ENCODE data around the gene TSHZ2.

Gene TSHZ2

GRCh38 chr20:53355790-53356189 is 383.6 kb downstream of the TSHZ2 start:
- no peak for TF ChIP-seq CTCF (IDR thresholded peaks at IDR 0.05; ENCODE audit: low read depth, low read length, missing control alignments)
- DNase-seq = no peak
- Histone ChIP-seq H3K27me3 (replicated peaks) (no peaks in the 10 kb centered on the region), H3K4me3 (ENCODE audit: low read depth, low read length) (no peak overlapping the region), H3K27ac (no peak overlapping the region), H3K36me3 (replicated peaks) (no peaks in the 10 kb centered on the region)
- in situ Hi-C loops (cut with HindIII; ENCODE audit: low pct_ligation_motif_present, low sequenced_read_pairs) = no loop called here

- no peaks in the 10 kb centered on the region for H3K27me3 ChIP-seq (replicated peaks)
- TF ChIP-seq CTCF (IDR thresholded peaks at IDR 0.05; ENCODE audit: low read depth, low read length, missing control alignments) = no peak
- no peak overlapping the region for H3K4me3 ChIP-seq (ENCODE audit: low read depth, low read length)
- DNase-seq = no peak
- in situ Hi-C loops (cut with HindIII; ENCODE audit: low pct_ligation_motif_present, low sequenced_read_pairs) = no loop called here
- H3K36me3 ChIP-seq (replicated peaks) = no peaks in the 10 kb centered on the region
- H3K27ac ChIP-seq = no peak overlapping the region
Measured at GRCh38 chr20:53359425-53359824, 387.3 kb downstream of the TSHZ2 start.

- H3K27ac ChIP-seq = no peak overlapping the region
- no peaks in the 10 kb centered on the region for H3K27me3 ChIP-seq (replicated peaks)
- H3K36me3 ChIP-seq (replicated peaks) = no peaks in the 10 kb centered on the region
- TF ChIP-seq CTCF (IDR thresholded peaks at IDR 0.05; ENCODE audit: low read depth, low read length, missing control alignments) = no peak
- no peak for DNase-seq
- in situ Hi-C loops (cut with HindIII; ENCODE audit: low pct_ligation_motif_present, low sequenced_read_pairs) = no loop called here
- H3K4me3 ChIP-seq (ENCODE audit: low read depth, low read length) = no peak overlapping the region
Measured at GRCh38 chr20:53360852-53361251, 388.7 kb downstream of the TSHZ2 start.

GRCh38 chr20:53362736-53363135 is 390.6 kb downstream of the TSHZ2 start:
- TF ChIP-seq CTCF (IDR thresholded peaks at IDR 0.05; ENCODE audit: low read depth, low read length, missing control alignments) = no peak
- in situ Hi-C loops (cut with HindIII; ENCODE audit: low pct_ligation_motif_present, low sequenced_read_pairs) = no loop called here
- H3K27me3 ChIP-seq (replicated peaks) = no peaks in the 10 kb centered on the region
- no peak overlapping the region for H3K27ac ChIP-seq
- H3K36me3 ChIP-seq (replicated peaks) = no peaks in the 10 kb centered on the region
- no peak for DNase-seq
- no peak overlapping the region for H3K4me3 ChIP-seq (ENCODE audit: low read depth, low read length)

GRCh38 chr20:53364646-53365045 is 392.5 kb downstream of the TSHZ2 start:
- DNase-seq = no peak
- Histone ChIP-seq H3K27me3 (replicated peaks) (no peaks in the 10 kb centered on the region), H3K4me3 (ENCODE audit: low read depth, low read length) (no peak overlapping the region), H3K36me3 (replicated peaks) (no peaks in the 10 kb centered on the region), H3K27ac (no peak overlapping the region)
- TF ChIP-seq CTCF (IDR thresholded peaks at IDR 0.05; ENCODE audit: low read depth, low read length, missing control alignments) = no peak
- in situ Hi-C loops (cut with HindIII; ENCODE audit: low pct_ligation_motif_present, low sequenced_read_pairs) = no loop called here

GRCh38 chr20:53365076-53365475 is 392.9 kb downstream of the TSHZ2 start:
- Histone ChIP-seq H3K27ac (no peak overlapping the region), H3K27me3 (replicated peaks) (no peaks in the 10 kb centered on the region), H3K36me3 (replicated peaks) (no peaks in the 10 kb centered on the region), H3K4me3 (ENCODE audit: low read depth, low read length) (no peak overlapping the region)
- DNase-seq = no peak
- in situ Hi-C loops (cut with HindIII; ENCODE audit: low pct_ligation_motif_present, low sequenced_read_pairs) = no loop called here
- no peak for TF ChIP-seq CTCF (IDR thresholded peaks at IDR 0.05; ENCODE audit: low read depth, low read length, missing control alignments)
